GM21390 (cell line): ENCODE results near the gene ATOH8.

ENCODE experiments used
- ATAC-seq: cut with Tn5 transposase; IDR thresholded peaks from one replicate; pipeline ENCODE4 v1.9.1; 2021; ENCODE audit not compliant: unreplicated experiment

Gene ATOH8

DNA sequence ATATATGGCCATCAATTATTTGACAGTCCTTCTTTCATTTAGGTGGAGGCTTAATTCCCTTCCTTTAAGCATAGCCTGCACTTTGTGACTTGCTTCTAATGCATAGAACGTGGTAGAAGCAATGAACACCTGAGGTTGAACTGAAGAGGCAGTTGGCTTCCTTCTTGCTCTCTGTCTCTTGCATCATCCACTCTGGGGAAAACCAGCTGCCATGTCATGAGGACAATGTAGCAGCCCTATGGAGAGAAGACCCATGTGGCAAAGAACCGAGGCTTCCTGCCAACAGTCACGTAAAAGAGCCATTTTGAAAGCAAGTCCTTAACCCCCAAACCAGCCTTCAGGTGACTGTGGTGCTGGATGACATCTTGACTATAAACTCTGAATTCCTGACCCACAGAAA lies 46.8 kb downstream of the ATOH8 start:
- no peak for ATAC-seq

GRCh38 chr2:85801871-85802270 lies 48.1 kb downstream of the ATOH8 start:
- no peak for ATAC-seq

DNA sequence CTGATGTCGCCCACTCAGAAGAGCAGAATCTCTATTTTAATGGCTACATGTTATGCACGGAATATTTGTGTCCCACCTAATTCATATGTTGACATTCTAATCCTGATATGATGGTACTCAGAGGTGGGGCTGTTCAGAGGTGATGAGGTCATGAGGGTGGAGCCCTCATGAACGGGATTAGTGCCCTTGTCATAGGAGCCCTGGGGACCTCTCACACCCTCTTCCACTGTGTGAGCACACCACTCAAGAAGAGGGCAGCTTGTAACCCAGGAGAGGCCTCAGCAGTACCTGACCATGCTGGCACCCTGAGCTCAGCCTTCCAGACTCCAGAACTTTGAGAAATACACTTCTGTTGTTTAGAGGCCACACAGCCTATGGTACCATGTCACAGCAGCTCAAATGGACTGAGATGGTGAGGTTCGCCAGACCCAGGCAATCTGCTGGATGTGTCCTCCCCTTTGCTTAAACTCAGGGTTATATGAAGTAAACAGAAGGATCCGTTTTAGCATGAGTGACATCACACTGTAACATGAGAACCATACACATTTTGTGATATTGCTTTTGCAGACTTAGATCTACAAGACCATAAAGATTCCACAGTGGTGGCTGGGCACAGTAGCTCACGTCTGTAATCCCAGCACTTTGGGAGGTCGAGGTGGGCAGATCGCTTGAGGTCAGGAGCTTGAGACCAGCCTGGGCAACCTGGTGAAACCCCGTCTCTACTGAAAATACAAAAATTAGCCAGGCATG lies 48.7 kb downstream of the ATOH8 start:
- ATAC-seq, result no peak

DNA sequence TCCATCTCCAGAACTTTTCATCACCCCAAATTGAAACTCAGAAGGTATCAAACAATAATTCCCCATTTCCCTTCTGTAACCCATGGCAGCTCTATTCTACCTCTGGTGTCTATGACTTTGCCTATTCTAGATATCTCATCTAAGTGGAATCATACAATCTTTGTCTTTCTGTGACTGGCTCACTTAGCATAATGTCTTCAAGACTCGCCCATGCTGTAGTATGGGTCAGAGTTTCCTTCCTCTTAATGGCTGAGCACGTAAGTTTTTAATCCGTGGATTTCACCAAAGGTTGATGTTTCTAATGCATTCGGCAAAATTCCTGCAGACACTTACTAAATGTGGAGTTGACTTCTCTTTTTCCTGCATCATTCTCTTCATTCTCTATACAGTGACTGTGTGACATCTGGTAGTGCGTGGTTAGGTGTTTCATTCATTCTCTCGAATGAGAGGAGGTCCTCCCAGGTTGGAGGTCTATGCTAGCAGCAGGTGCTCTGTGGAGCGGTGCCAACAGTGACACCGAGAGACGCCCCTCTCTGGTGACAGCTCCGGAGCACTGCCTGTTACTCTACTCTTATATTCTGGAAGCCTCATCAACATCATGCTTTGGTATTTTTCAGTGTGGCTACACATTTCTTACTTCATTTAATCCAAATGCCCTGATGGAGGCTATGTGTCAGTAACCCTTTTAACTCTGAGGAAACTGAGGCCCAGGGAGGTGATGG lies 50.1 kb downstream of the ATOH8 start:
- no peak for ATAC-seq

GRCh38 chr2:85804583-85804982 lies 50.8 kb downstream of the ATOH8 start:
- no peak for ATAC-seq

DNA sequence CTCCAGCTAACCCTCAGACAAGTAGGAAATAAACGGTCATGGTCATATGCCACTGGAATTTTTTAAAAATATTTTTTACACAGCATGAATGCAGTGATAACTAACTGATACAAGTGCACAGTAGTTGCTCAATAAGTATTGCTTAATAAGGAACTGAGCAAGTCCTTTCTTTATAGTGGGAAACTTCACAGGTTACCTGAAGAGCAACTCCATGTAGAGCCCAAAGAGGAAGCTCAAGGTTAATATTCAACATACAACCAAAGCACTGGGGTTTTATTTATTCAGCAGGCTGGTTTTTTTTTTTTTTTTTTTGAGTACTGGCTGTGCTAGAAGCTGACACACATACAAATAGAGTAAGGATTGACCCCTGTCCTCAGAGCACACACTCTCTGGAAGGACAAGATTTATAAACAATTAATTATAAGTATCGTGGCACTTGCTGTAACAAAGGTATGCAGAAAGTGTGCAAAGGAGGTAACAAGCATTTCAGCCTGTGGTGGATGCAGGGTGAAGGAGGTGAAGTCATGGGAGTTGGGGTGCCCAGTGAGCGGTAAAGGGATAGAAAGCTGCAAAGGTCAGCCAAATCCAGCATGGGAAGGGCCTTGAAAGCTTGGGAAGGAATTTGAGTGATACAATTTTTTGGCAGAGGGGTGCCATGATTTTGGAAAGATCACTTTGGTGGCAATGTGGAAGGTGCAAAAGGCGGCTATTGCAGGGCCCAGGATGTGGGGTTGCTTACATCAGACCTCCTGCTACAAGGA lies 52.7 kb downstream of the ATOH8 start:
- no peak for ATAC-seq

GRCh38 chr2:85807756-85808155 lies 54.0 kb downstream of the ATOH8 start:
- no peak for ATAC-seq

DNA sequence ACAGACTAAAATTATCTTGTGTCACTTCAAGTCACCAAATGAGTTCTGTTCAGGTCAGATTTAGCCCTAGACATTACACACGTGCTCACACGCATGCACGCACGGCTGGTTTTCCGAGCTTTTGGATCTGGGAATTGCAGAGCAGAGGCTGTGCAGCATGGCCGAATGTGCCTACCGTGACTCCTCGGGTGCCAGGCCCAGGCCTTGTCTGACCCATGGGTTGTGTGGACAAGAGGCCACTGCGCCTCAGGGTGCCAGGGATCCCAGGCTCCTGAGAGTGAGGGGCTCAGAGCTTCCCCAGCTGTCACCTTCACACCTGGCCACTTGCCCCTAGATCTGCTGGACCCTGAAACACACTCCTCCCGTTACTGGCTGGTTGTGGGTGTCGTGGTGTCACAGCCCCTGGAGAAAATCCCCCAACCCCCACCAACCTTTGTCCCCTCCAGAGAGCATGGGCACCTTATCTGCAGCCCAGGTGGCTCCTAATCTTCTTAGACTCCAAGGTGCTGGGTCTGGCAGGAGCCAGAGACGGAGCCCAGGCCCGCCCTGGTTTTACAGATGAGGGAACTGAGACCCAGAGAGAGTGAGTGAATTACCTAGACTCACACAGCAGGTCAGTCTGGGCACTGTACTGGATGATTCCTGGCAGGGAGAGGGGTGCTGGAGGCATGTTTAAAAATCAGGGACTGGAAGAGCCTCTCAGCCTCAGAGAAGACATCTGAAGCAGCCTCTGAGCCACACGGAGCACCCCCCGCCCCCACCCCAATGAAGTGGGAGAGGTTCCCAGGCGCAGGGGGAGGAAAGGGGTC lies 56.8 kb downstream of the ATOH8 start:
- ATAC-seq, result no peak

GRCh38 chr2:85811180-85812093 lies 57.6 kb downstream of the ATOH8 start:
- ATAC-seq, result no peak

DNA sequence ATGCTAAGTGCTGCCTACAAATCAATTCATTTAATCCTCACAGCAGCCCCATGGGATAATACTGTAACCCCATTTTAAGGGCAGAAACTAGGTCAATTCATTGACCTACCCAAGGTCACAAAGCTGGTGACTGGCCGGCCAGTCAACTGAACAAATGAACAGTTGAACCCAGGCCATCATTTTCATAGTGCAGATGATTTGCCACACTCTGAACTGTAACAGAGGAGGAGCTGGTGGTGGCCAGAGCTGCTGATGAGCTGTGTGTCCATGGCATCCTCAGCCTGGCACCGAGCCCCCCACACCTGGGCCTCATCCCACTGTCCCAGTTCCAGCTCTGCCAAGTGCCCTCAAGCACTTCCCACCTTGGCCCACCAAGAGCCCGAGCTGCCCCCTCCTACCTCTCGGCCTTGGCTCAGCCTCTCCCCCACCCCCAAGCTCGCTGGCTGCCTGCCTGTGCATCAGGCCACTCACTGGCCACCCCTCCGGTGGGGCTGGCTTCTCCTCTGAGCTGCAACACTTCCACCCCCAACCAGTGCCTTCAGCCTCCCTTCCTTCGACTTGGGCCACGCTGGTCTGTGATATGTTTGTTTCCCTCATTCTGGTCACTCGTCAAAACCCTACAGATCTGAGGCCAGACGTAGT lies 58.4 kb downstream of the ATOH8 start:
- ATAC-seq, result no peak

DNA sequence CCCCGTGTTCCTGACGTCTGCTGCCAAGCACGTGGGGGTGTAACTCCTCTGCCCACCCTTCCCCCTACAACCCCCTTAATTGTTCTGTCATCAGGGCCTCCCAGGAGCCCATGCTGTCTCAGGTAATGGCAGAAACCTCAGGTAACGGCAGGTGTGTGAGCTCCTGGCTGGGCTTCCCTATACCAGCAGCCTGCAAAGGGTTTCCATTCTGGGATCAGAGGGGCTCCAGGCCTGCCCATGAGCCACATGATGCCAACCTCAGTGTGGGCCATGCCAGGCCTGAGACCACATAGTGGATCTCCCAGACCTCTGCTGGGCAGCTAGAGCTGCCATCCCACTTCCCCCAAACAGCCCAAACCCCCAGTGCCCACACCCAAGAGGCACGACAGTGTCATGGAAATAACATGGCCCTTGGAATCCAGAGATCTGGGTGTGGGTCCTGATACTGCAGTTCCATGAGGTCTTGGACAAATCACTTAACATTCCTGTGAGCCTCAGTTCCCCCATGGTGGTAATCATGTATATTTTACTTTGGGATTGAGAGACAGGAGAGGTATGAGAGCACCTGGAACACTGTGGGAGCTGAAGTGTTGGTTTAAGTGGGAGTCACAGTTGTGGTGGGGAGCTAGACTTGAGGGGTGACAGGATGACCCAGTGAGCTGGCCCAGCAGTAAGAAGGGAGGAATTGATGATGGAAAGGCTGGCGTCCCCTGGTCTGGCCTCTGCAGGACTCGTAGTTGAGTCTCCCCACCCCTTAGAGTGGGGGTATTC lies 59.6 kb downstream of the ATOH8 start:
- no peak for ATAC-seq

DNA sequence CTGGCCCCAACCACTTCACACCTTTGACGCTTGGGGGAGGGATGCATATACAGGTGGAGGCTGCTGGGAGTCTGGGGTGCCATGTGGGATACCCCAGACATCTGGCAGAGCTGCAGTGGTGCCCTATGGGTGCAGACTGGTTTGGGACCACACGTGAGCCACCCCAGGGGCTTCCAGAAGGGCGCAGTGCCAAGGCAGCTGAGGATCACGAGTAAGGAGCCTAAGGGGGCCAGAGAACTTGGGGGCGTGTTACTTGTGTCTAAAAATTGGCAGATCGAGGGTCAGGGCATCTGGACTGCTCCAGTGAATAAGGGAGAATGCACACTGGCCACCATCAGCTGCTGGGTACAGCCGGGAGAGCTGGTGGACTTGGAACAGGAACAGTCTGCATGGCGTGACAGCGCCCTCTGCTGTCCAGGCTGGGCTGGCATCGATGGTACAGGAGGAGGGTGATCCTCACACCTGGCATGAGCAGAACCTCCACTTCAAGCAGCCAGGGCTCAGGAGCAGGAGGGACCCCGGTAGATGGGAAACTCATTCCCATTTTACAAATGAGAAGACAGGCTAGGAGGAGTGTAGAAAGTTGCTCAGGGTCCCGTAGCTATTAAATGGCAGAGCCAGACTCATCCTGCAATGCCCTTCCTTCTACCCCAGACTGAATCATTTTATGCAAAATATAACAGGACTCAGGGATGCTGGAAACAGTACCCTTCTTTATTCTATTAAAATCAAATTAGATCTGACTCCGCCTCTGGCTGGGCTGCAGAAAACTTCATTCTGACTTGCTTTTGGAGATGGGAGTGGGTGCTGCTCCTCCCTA lies 60.4 kb downstream of the ATOH8 start:
- ATAC-seq, result peak; percentile 61

- no peak for ATAC-seq
Measured at GRCh38 chr2:85814802-85815550, 61.2 kb downstream of the ATOH8 start.

- ATAC-seq, result no peak
Measured at GRCh38 chr2:85819811-85820510, 66.2 kb downstream of the ATOH8 start.

DNA sequence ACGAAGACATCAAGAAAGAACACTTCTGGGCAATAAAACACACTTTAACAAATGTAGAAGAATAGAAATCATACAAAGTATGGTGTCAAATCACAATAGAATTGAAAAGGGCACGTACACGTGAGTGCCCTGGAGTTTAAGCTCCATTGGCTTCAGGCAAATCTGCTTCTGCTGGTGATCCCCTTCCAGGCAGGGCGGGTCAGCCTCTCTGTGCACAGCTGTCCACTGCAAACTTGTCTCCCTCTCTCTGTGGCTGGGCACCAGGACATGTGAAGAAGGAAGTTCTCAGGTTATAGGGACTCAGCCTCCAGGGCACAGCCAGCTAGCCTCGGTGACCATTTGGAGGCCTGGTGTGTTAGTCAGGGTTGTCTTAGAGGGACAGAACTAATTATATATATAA lies 69.0 kb downstream of the ATOH8 start:
- no peak for ATAC-seq

DNA sequence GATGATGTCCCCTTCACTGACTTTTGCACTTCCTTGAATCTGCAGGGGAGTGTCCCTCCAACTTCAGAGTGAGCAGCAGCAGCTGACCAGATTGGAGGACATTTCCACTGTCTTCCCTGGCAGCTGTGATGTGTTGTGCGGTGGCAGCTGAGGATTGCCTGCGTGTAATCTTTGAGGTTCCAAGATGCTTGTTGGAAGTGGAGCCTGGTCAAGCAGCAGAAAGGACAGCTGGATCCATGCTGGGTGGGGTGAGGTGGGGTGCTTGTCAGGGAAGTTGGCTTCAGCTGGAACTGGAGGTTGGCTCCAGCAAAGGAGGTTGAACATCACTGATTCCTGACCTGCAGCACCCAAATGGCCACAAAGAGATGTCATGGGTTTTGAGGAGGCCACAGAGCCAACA lies 70.2 kb downstream of the ATOH8 start:
- no peak for ATAC-seq
